Stimulated activated CD4-positive, alpha-beta T cell treated with anti-CD3 and anti-CD28 coated beads, Interleukin-2, amount 100 ng/mL, for 24 hours (primary cell): ENCODE measurements around the gene MRPS5.
A peak's percentile ranks its signal among the peaks of the same experiment; 100 is the strongest.
"Not testable (repeated sequence)": the region's sequence is repeated elsewhere in the genome, so short reads cannot be mapped to it uniquely, and the experiment has no call there.

Experiments used
- DNase-seq, 2 donors: peaks; one replicate each; pipeline ENCODE4 v3.0.0-alpha.2; 2020

The MRPS5 gene

DNA sequence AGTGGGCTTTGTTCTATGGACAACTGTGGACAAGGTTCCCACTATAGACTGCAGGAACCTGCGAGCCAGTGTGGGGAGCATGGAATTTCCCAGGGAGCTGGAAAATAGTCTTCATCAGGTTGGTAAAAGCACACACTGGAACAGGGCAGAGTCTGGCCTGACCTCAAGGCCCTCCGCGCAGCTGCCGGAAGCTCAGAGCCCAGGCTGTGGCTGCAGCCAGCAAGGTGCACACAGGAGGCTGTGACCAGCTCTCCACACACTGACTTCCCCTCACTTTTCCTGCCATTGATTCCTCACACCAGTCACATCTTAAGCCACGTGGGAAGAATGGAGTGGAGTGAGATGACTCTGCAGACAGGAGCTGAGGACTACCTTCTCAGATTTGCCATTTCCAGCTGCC lies 77.0 kb downstream of the MRPS5 start:
- no peak for DNase-seq

DNA sequence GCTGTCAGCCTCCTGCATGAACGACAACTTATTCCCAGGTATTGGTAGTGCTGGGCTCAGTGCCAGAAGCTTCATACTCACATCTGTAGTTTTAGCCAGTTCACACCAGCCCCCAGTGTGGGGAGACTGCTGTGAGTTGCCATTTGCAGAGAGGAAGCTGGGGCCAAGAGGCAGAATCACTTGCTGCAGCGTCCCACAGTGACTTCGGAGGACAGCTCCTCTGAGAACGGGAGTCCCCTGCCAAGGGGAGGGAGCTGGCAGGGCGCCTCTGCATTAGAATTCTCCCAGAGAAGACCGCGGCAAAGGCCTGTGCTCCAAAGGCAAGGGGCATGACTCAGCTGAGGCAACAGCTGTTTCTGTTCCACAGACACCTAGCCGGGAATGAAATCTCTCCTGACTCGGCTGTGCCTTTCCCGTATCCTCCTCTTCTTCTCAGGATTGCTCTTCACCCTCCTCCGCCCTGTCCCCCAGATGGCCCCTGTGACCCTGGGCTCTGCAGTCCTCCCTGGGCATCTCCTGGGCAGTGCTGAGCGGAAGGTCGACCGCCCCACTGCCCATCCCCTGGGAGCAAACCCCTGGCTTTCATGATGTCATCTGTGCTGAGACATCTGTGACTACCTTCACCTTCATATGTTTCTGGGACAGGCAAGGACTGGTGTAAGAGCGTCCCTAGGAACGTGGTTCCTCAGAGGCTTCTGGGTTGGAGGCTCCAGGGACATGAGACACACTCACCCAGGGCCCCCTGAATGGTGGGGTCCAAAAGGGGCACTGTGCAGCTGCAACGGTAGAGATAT lies 78.1 kb downstream of the MRPS5 start:
- peak in 1 of 2 donors; percentile 33 for DNase-seq

DNA sequence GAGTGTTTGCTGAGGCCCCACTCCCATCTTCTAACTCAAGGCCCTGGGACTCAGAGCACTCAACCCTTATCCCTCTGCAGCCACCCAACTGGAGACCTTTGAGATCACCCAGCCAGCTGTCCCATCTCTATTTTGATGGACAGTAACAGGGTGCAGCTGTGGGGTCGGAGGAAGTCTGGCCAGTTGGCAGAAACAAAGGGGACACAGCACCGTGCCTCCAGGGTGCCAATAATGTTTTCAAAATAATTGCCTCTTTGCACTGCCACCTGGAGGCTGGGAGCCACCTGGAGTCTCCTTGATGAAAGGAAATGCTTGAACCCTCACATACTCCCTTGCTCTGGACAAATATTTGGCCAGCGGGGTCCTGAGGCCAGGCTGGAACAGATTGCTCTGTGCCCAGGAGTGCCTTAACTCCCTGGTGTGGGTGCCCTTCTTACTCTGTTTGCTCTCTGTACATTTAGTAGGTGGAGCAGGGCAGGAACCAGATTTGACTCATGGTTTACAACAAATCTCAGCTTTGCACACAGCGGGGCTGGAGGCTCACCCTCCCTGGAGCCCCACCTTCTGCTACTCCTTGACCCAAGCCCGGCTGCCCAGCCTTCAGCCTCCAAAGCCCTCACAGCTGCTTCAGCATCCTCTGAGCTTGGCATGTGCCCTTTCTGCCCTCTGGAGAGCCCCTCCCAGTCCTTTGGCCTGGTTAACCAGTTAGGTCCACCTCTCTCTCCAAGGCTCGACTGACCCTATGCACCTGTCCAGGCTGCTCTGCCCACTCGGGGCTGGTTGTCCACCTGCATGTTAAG lies 78.9 kb downstream of the MRPS5 start:
- no peak for DNase-seq

DNA sequence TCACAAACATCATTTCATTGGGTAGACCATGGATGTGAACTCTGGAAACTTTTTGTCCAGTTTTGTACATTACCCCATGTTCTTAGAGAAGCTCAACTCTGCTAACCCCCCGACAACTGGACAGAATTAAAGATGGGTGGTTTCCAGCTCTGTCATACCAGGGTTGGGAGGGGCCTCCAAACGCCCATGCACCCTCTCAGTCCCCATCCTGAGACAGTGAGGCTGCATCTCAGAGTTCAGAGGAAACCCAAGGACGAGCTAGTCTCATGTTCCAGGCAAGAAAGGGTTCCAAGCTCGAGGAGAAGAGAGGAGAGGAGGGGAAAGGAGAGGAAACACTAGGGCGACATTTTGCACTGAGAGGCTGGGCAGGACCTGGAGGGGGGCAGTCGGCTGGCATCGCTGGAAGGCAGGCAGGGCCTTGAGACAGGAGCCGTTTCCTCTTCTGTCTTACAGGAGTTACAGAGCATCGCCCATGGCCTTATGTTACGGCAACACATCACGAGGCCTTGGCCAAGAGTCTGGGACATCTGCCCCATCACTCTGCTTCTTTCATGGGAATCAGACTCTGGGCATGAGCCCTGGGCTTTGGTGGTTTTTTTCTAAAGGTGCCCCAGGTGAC lies 79.7 kb downstream of the MRPS5 start:
- DNase-seq = no peak

DNA sequence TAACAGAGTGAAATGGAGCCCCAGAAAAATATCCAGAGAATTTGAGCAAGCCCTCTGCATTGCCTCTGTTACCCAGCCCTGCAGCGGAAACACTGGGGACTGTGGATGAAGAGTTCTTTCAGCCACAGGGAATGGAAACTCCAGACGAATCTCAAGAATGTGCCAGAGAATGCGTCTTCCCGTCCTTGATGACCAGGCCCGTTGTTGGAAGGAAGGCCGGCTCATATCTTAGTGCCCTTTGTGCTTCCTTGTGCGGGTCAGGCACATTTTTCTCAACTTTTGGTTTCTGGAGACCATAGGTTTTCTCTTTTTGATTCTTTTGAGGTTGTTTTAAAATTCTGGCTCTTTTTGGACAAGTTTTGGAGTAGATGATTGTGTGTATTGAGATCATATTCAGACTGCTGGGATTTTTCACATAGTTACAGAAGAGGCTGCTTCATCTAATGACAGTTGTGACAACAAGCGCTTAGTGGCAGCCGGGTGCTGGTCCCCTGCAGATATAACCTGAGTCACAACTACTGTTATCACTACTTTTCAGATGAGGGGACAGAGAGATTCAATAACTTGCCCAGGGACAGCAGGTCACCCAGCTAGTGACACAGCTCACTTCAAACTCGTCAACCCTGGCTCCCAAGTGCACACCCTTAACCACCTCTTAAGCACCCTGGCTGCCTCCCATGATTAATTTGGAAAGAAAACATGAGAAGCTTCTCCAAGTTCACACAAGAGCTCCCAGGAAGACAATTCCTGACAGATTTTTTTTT lies 80.4 kb downstream of the MRPS5 start:
- no peak for DNase-seq

DNA sequence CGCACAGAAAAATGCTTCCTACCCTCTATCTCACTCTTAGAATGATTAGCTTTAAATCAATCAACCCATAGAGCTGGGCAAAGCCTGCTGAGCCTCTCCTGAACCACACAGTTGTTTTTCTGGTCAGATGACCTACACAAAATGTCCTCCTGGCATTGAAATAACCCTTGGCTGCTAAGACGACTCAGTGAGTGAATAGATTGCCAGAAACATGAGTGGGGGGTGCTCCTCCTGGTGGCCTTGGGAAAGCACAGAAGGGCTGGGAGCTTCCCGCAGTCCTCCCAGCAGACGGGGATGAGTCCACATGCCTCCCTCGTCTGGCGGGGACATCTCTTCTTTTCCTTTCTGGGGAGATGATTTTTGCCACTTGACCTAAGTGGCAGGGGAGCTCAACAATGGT lies 81.2 kb downstream of the MRPS5 start:
- DNase-seq = no peak

DNA sequence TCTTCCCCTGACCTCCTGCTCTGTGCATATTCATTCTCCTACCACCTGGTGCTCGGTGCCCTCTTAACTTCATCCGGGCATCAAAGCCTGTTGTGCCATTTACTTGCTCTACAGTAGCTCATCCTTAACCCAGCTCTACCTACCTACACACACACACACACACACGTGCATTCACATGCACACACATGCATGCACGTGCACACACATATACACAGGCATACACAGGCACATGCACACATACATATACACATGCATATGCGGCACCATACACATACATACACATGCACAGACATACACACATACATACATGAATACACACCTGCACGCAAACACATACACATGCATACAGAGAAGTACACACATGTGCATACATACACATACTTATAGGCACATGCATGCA lies 81.6 kb downstream of the MRPS5 start:
- DNase-seq = no peak

DNA sequence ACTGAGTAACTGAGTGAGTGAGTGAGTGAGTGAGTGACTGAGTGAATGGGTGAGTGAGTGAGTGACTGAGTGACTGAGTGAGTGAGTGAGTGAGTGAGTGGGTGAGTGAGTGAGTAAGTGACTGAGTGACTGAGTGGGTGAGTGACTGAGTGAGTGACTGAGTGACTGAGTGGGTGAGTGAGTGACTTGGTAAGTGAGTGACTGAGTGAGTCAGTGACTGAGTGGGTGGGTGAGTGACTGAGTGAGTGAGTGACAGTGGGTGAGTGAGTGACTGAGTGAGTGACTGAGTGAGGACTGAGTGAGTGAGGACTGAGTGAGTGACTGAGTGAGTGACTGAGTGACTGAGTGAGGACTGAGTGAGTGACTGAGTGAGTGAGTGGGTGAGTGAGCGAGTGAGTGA lies 82.2 kb downstream of the MRPS5 start:
- DNase-seq = peak in 1 of 2 donors; percentile 52

DNA sequence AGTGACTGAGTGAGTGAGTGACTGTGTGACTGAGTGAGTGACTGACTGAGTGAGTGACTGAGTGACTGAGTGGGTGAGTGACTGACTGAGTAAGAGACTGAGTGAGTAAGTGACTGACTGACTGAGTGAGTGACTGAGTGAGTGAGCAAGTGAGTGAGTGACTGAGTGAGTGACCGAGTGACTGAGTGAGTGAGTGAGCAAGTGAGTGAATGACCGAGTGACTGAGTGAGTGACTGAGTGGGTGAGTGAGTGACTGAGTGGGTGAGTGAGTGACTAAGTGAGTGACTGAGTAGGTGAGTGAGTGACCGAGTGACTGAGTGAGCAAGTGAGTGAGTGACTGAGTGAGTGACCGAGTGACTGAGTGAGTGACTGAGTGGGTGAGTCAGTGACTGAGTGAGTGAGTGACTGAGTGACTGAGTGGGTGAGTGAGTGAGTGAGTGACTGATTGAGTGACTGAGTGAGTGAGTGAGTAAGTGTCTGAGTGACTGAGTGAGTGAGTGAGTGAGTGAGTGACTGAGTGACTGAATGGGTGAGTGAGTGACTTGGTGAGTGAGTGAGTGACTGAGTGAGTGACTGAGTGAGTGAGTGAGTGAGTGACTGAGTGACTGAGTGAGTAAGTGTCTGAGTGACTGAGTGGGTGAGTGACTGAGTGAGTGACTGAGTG lies 82.8 kb downstream of the MRPS5 start:
- no peak for DNase-seq

DNA sequence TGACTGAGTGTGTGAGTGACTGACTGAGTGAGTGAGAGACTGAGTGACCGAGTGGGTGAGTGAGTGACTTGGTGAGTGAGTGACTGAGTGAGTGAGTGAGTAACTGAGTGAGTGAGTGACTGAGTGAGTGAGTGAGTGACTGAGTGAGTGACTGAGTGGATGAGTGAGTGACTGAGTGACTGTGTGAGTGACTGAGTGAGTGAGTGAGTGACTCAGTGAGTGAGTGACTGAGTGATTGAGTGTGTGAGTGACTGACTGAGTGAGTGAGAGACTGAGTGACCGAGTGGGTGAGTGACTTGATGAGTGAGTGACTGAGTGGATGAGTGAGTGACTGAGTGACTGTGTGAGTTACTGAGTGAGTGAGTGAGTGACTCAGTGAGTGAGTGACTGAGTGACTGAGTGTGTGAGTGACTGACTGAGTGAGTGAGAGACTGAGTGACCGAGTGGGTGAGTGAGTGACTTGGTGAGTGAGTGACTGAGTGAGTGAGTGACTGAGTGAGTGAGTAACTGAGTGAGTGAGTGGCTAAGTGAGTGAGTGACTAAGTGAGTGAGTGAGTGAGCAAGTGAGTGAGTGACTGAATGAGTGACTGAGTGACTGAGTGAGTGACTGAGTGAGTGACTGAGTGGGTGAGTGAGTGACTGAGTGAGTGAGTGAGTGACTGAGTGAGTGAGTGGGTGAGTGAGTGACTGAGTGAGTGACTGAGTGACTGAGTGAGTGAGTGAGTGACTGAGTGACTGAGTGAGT lies 83.6 kb downstream of the MRPS5 start:
- not testable (repeated sequence) for DNase-seq

DNA sequence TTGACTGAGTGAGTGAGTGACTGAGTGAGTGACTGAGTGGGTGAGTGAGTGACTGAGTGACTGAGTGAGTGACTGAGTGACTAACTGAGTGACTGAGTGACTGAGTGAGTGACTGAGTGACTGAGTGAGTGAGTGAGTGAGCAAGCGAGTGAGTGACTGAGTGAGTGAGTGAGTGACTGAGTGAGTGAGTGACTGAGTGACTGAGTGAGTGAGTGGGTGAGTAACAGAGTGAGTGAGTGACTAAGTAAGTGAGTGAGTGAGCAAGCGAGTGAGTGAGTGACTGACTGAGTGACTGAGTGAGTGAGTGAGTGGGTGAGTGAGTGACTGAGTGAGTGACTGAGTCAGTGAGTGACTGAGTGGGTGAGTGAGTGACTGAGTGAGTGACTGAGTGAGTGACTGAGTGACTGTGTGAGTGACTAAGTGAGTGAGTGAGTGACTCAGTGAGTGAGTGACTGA lies 84.2 kb downstream of the MRPS5 start:
- DNase-seq = no peak

DNA sequence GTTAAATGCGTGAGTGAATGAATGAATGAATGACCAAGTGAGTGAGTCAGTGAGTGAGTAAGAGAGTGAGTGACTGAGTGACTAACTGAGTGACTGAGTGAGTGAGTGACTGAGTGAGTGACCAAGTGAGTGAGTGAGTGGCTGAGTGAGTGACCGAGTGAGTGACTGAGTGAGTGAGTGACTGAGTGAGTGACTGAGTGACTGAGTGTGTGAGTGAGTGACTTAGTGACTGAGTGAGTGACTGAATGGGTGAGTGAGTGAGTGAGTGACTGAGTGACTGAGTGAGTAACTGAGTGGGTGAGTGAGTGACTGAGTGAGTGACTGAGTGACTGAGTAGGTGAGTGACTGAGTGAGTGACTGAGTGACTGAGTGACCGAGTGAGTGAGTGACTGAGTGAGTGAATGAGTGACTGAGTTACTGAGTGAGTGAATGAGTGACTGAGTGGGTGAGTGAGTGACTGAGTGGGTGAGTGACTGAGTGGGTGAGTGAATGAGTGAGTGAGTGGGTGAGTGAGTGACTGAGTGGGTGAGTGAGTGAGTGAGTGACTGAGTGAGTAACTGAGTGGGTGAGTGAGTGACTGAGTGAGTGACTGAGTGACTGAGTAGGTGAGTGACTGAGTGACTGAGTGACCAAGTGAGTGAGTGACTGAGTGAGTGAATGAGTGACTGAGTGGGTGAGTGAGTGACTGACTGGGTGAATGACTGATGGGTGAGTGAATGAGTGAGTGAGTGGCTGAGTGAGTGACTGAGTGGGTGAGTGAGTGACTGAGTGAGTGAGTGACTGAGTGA lies 84.8 kb downstream of the MRPS5 start:
- DNase-seq = no peak
